Measurements from ENCODE around the gene CDH23. TPM values are rescaled to one million over a fixed set of nuclear protein-coding genes. Genes with fewer than 3 reads are reported as not detected.

CDH23 gene
- total and polyA plus RNA-seq, 5 donors: 2.4 to 6.3 (median 5.2) TPM

- no peak for DNase-seq
- Histone ChIP-seq H3K4me3 (ENCODE audit: low read length) (no peak overlapping the region), H3K27me3 (ENCODE audit: control insufficient read depth, insufficient read depth) (no peaks in the 10 kb centered on the region), H3K4me1 (ENCODE audit: control insufficient read depth, insufficient read depth, low read length) (peaks cover 4% of the 10 kb centered on the region), H3K9me3 (ENCODE audit: control insufficient read depth, low read length) (no peaks in the 10 kb centered on the region), H3K27ac (ENCODE audit: low read length) (no peak overlapping the region)
- no peak for ATAC-seq
- 97% methylated on average over 6 of the region's 6 CpGs for WGBS
- intact Hi-C loops (cut with DNase I): no loop called here
Observed at GRCh38 chr10:71675295-71675970, 278.7 kb downstream of the CDH23 start.

GRCh38 chr10:71677261-71677660 lies 280.5 kb downstream of the CDH23 start:
- ATAC-seq (no peak), DNase-seq (no peak)
- intact Hi-C loops (cut with DNase I): no loop called here
- WGBS: 92% methylated on average over 17 of the region's 17 CpGs
- Histone ChIP-seq H3K9me3 (ENCODE audit: control insufficient read depth, low read length) (no peaks in the 10 kb centered on the region), H3K4me3 (ENCODE audit: low read length) (no peak overlapping the region), H3K27ac (ENCODE audit: low read length) (no peak overlapping the region), H3K4me1 (ENCODE audit: control insufficient read depth, insufficient read depth, low read length) (peaks cover 4% of the 10 kb centered on the region), H3K27me3 (ENCODE audit: control insufficient read depth, insufficient read depth) (no peaks in the 10 kb centered on the region)

- 80% methylated on average over 10 of the region's 10 CpGs for WGBS
- H3K27ac ChIP-seq (ENCODE audit: low read length): no peak overlapping the region
- H3K4me1 ChIP-seq (ENCODE audit: control insufficient read depth, insufficient read depth, low read length): peaks cover 4% of the 10 kb centered on the region
- DNase-seq: no peak
- no peaks in the 10 kb centered on the region for H3K9me3 ChIP-seq (ENCODE audit: control insufficient read depth, low read length)
- no peak overlapping the region for H3K4me3 ChIP-seq (ENCODE audit: low read length)
- H3K27me3 ChIP-seq (ENCODE audit: control insufficient read depth, insufficient read depth): no peaks in the 10 kb centered on the region
- intact Hi-C loops (cut with DNase I): no loop called here
- ATAC-seq: no peak
Observed at GRCh38 chr10:71678057-71678805, 281.5 kb downstream of the CDH23 start.

- 67% methylated on average over 9 of the region's 9 CpGs for WGBS
- peak; percentile 47 to 78 for ATAC-seq
Observed at GRCh38 chr10:71679425-71679824, 282.7 kb downstream of the CDH23 start.

GRCh38 chr10:71681977-71682376 lies 285.3 kb downstream of the CDH23 start:
- DNase-seq (no peak), ATAC-seq (no peak)
- intact Hi-C loops (cut with DNase I): no loop called here
- Histone ChIP-seq H3K27me3 (ENCODE audit: control insufficient read depth, insufficient read depth) (no peaks in the 10 kb centered on the region), H3K9me3 (ENCODE audit: control insufficient read depth, low read length) (no peaks in the 10 kb centered on the region), H3K27ac (ENCODE audit: low read length) (no peak overlapping the region), H3K4me3 (ENCODE audit: low read length) (no peak overlapping the region), H3K4me1 (ENCODE audit: control insufficient read depth, insufficient read depth, low read length) (peaks cover 9% of the 10 kb centered on the region)
- WGBS: 94% methylated on average over 5 of the region's 5 CpGs

More at GRCh38 chr10:71679425-71679824, 282.7 kb downstream of the CDH23 start:
- H3K27me3 ChIP-seq (ENCODE audit: control insufficient read depth, insufficient read depth): no peaks in the 10 kb centered on the region
- DNase-seq: peak in 1 of 3 donors; percentile 66
- H3K4me3 ChIP-seq (ENCODE audit: low read length): no peak overlapping the region
- H3K27ac ChIP-seq (ENCODE audit: low read length): peak overlapping the region; percentile 57
- H3K9me3 ChIP-seq (ENCODE audit: control insufficient read depth, low read length): no peaks in the 10 kb centered on the region
- H3K4me1 ChIP-seq (ENCODE audit: control insufficient read depth, insufficient read depth, low read length): peaks cover 4% of the 10 kb centered on the region
- intact Hi-C loops (cut with DNase I): no loop called here

- Histone ChIP-seq H3K27ac (ENCODE audit: low read length) (no peak overlapping the region), H3K9me3 (ENCODE audit: control insufficient read depth, low read length) (no peaks in the 10 kb centered on the region), H3K27me3 (ENCODE audit: control insufficient read depth, insufficient read depth) (no peaks in the 10 kb centered on the region), H3K4me3 (ENCODE audit: low read length) (no peak overlapping the region), H3K4me1 (ENCODE audit: control insufficient read depth, insufficient read depth, low read length) (peaks cover 9% of the 10 kb centered on the region)
- WGBS: 68% methylated on average over 7 of the region's 7 CpGs
- ATAC-seq (no peak), DNase-seq (no peak)
- intact Hi-C loops (cut with DNase I): no loop called here
Observed at GRCh38 chr10:71683301-71683700, 286.6 kb downstream of the CDH23 start.

GRCh38 chr10:71684356-71685173 lies 287.8 kb downstream of the CDH23 start:
- Histone ChIP-seq H3K27me3 (ENCODE audit: control insufficient read depth, insufficient read depth) (no peaks in the 10 kb centered on the region), H3K4me1 (ENCODE audit: control insufficient read depth, insufficient read depth, low read length) (peaks cover 9% of the 10 kb centered on the region), H3K4me3 (ENCODE audit: low read length) (no peak overlapping the region), H3K9me3 (ENCODE audit: control insufficient read depth, low read length) (no peaks in the 10 kb centered on the region), H3K27ac (ENCODE audit: low read length) (no peak overlapping the region)
- peak in 2 of 3 donors; percentile 22 to 57 for DNase-seq
- WGBS: 87% methylated on average over 7 of the region's 7 CpGs
- peak in 1 of 2 donors; percentile 80 for ATAC-seq
- intact Hi-C loops (cut with DNase I): no loop called here

- ATAC-seq (peak in 1 of 2 donors; percentile 67), DNase-seq (peak in 1 of 3 donors; percentile 42)
Observed at GRCh38 chr10:71685554-71686232, 289.0 kb downstream of the CDH23 start.

GRCh38 chr10:71687077-71687476 lies 290.4 kb downstream of the CDH23 start:
- H3K9me3 ChIP-seq (ENCODE audit: control insufficient read depth, low read length): no peaks in the 10 kb centered on the region
- WGBS: 49% methylated on average over 5 of the region's 5 CpGs
- intact Hi-C loops (cut with DNase I): no loop called here
- H3K27me3 ChIP-seq (ENCODE audit: control insufficient read depth, insufficient read depth): no peaks in the 10 kb centered on the region
- peaks cover 5% of the 10 kb centered on the region for H3K4me1 ChIP-seq (ENCODE audit: control insufficient read depth, insufficient read depth, low read length)
- H3K27ac ChIP-seq (ENCODE audit: low read length): no peak overlapping the region
- no peak for ATAC-seq
- H3K4me3 ChIP-seq (ENCODE audit: low read length): no peak overlapping the region
- peak in 1 of 3 donors; percentile 33 for DNase-seq

More at GRCh38 chr10:71685554-71686232, 289.0 kb downstream of the CDH23 start:
- Histone ChIP-seq H3K27ac (ENCODE audit: low read length) (no peak overlapping the region), H3K9me3 (ENCODE audit: control insufficient read depth, low read length) (no peaks in the 10 kb centered on the region), H3K27me3 (ENCODE audit: control insufficient read depth, insufficient read depth) (no peaks in the 10 kb centered on the region), H3K4me1 (ENCODE audit: control insufficient read depth, insufficient read depth, low read length) (peaks cover 5% of the 10 kb centered on the region), H3K4me3 (ENCODE audit: low read length) (no peak overlapping the region)
- 82% methylated on average over 13 of the region's 13 CpGs for WGBS
- intact Hi-C loops (cut with DNase I): no loop called here

- Histone ChIP-seq H3K27me3 (ENCODE audit: control insufficient read depth, insufficient read depth) (no peaks in the 10 kb centered on the region), H3K4me1 (ENCODE audit: control insufficient read depth, insufficient read depth, low read length) (peaks cover 6% of the 10 kb centered on the region), H3K27ac (ENCODE audit: low read length) (no peak overlapping the region), H3K9me3 (ENCODE audit: control insufficient read depth, low read length) (no peaks in the 10 kb centered on the region), H3K4me3 (ENCODE audit: low read length) (no peak overlapping the region)
- WGBS: 88% methylated on average over 9 of the region's 9 CpGs
- intact Hi-C loops (cut with DNase I): no loop called here
- DNase-seq: peak in 1 of 3 donors; percentile 9
- ATAC-seq: no peak
Observed at GRCh38 chr10:71687480-71687879, 290.8 kb downstream of the CDH23 start.

Data from right cardiac atrium (tissue), 5 donors.